ENCODE data around the gene GPC3. TPM values are rescaled to one million over a fixed set of nuclear protein-coding genes. Genes with fewer than 3 reads are reported as not detected.

The GPC3 gene
- total RNA-seq, 1 experiment from 2014 or later, result not detected

DNA sequence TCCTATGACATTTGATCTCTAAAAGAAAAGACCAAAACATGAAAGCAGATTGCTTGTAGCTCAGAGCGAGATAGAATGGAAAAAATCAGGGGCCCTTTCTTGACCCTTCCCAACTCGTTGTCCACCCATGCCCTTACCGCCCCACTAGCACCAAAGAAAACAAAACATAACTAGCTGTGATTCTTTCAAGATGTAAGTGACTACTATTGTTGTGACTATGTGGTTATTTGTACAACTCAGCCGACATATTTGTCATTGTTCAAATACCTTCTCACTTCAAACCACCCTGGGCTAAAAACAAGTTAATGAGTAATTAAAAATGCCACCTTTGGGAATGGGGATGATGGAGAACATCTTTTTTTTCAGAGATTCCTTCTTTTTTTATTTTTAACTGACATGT is 399.0 kb downstream of the GPC3 start:
- ChIA-PET POLR2A (ENCODE audit: unreplicated experiment) (interaction anchor here (0.6 kb wide), 1 partner anchor 44 kb away, joined by 3 read pairs; no protein-coding TSS in a partner anchor), CTCF (interaction anchor here (0.7 kb wide), 1 partner anchor 43 kb away, joined by 3 read pairs; no protein-coding TSS in a partner anchor)
- no peaks in the 10 kb centered on the region for H3K36me3 ChIP-seq (ENCODE audit: low read depth)
- H3K4me3 ChIP-seq, result no peak overlapping the region
- TF ChIP-seq EZH2 (IDR thresholded peaks at IDR 0.05; ENCODE audit: low read depth), result no peak
- TF ChIP-seq, protein P1, sequence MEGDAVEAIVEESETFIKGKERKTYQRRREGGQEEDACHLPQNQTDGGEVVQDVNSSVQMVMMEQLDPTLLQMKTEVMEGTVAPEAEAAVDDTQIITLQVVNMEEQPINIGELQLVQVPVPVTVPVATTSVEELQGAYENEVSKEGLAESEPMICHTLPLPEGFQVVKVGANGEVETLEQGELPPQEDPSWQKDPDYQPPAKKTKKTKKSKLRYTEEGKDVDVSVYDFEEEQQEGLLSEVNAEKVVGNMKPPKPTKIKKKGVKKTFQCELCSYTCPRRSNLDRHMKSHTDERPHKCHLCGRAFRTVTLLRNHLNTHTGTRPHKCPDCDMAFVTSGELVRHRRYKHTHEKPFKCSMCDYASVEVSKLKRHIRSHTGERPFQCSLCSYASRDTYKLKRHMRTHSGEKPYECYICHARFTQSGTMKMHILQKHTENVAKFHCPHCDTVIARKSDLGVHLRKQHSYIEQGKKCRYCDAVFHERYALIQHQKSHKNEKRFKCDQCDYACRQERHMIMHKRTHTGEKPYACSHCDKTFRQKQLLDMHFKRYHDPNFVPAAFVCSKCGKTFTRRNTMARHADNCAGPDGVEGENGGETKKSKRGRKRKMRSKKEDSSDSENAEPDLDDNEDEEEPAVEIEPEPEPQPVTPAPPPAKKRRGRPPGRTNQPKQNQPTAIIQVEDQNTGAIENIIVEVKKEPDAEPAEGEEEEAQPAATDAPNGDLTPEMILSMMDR (conservative IDR thresholded peaks at IDR 0.05), result no peak
- DNase-seq, result peak; percentile 11 to 46
- no peaks in the 10 kb centered on the region for H3K27me3 ChIP-seq (ENCODE audit: insufficient read depth, low read depth)
- H3K9me2 ChIP-seq (ENCODE audit: insufficient read depth), result no peaks in the 10 kb centered on the region
- H3K4me1 ChIP-seq (replicated peaks; ENCODE audit: insufficient read depth), result peaks cover 9% of the 10 kb centered on the region; the same call in 1 of the 2 replicates
- H3K79me2 ChIP-seq (ENCODE audit: low read depth), result no peaks in the 10 kb centered on the region
- H3F3A ChIP-seq (ENCODE audit: insufficient read depth, low read depth), result no peaks in the 10 kb centered on the region
- no peaks in the 10 kb centered on the region for H4K20me1 ChIP-seq (ENCODE audit: insufficient read depth)
- H2AFZ ChIP-seq, result no peak overlapping the region
- H3K9me3 ChIP-seq (ENCODE audit: insufficient read depth, low read depth), result no peaks in the 10 kb centered on the region
- H3K4me2 ChIP-seq, result no peak overlapping the region
- intact Hi-C loops (cut with micrococcal nuclease; ENCODE audit: unreplicated experiment), result loop anchor here (2.0 to 5.0 kb wide), 2 partner anchors 42 to 86 kb away; no protein-coding TSS in a partner anchor
- no TSS peak for BruUV-seq (replicated peaks)
- no peak overlapping the region for H3K27ac ChIP-seq

DNA sequence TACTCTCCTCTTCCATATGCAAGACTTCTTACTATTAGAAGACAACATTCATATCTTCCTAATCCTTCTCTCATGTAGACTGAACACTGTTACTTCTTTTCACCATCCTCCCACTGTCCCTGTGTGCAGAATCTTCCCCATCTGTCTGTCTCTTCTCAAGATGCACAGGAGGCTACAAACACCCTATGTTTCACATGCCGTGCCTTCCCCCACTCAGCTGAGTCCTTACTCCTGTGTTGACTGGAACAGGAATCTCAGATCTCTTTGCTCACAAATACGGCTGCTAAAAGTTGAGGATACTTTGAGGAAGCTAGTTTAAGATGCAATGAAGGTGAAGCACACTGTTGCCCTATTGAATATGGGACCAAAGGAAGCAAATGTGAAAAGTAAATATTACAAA is 401.6 kb downstream of the GPC3 start:
- no peaks in the 10 kb centered on the region for H4K20me1 ChIP-seq (ENCODE audit: insufficient read depth)
- no peak overlapping the region for H3K27ac ChIP-seq
- DNase-seq, result no peak
- POLR2A ChIA-PET (ENCODE audit: unreplicated experiment), result no interaction called here
- no TSS peak for BruUV-seq (replicated peaks)
- TF ChIP-seq, protein P1 (conservative IDR thresholded peaks at IDR 0.05), result no peak
- TF ChIP-seq EZH2 (IDR thresholded peaks at IDR 0.05; ENCODE audit: low read depth), result no peak
- H2AFZ ChIP-seq, result no peak overlapping the region
- H3K4me3 ChIP-seq, result no peak overlapping the region
- H3K27me3 ChIP-seq (ENCODE audit: insufficient read depth, low read depth), result no peaks in the 10 kb centered on the region
- peaks cover 9% of the 10 kb centered on the region; the same call in 1 of the 2 replicates for H3K4me1 ChIP-seq (replicated peaks; ENCODE audit: insufficient read depth)
- no peaks in the 10 kb centered on the region for H3K79me2 ChIP-seq (ENCODE audit: low read depth)
- intact Hi-C loops (cut with micrococcal nuclease; ENCODE audit: unreplicated experiment), result no loop called here
- H3K9me2 ChIP-seq (ENCODE audit: insufficient read depth), result no peaks in the 10 kb centered on the region
- no peaks in the 10 kb centered on the region for H3F3A ChIP-seq (ENCODE audit: insufficient read depth, low read depth)
- no peak overlapping the region for H3K4me2 ChIP-seq
- CTCF ChIA-PET, result no interaction called here
- no peaks in the 10 kb centered on the region for H3K9me3 ChIP-seq (ENCODE audit: insufficient read depth, low read depth)
- no peaks in the 10 kb centered on the region for H3K36me3 ChIP-seq (ENCODE audit: low read depth)

DNA sequence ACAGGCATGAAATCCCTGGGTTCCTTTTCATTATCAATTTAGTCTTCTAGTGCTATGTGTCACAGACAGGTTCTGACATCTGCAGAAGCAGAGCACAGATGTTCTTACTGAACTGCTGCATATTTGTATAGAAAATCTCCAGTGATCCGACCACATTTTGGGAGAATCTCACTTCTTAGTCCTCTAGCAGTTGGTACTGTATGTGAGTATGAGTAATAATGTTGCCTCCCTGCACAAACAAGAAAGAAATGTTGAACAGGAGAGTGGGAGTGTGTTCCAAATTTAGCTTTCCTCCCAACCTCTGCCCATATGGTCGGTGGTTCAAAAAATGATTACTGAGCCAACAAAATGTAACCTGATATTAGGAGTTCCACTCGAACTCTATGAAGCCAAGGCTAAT is 404.8 kb downstream of the GPC3 start:
- H3F3A ChIP-seq (ENCODE audit: insufficient read depth, low read depth), result no peaks in the 10 kb centered on the region
- H3K9me2 ChIP-seq (ENCODE audit: insufficient read depth), result no peaks in the 10 kb centered on the region
- H2AFZ ChIP-seq, result no peak overlapping the region
- no peak overlapping the region for H3K27ac ChIP-seq
- intact Hi-C loops (cut with micrococcal nuclease; ENCODE audit: unreplicated experiment), result no loop called here
- no TSS peak for BruUV-seq (replicated peaks)
- ChIA-PET CTCF (no interaction called here), POLR2A (ENCODE audit: unreplicated experiment) (no interaction called here)
- no peaks in the 10 kb centered on the region for H3K79me2 ChIP-seq (ENCODE audit: low read depth)
- H3K27me3 ChIP-seq (ENCODE audit: insufficient read depth, low read depth), result no peaks in the 10 kb centered on the region
- no peak for DNase-seq
- TF ChIP-seq, protein P1 (conservative IDR thresholded peaks at IDR 0.05), result no peak
- no peak for TF ChIP-seq EZH2 (IDR thresholded peaks at IDR 0.05; ENCODE audit: low read depth)
- no peaks in the 10 kb centered on the region for H3K36me3 ChIP-seq (ENCODE audit: low read depth)
- no peaks in the 10 kb centered on the region for H3K4me1 ChIP-seq (replicated peaks; ENCODE audit: insufficient read depth)
- H3K4me2 ChIP-seq, result no peak overlapping the region
- H3K4me3 ChIP-seq, result no peak overlapping the region
- no peaks in the 10 kb centered on the region for H3K9me3 ChIP-seq (ENCODE audit: insufficient read depth, low read depth)
- no peaks in the 10 kb centered on the region for H4K20me1 ChIP-seq (ENCODE audit: insufficient read depth)
